Activated CD4-positive, alpha-beta memory T cell treated with anti-CD3 and anti-CD28 coated beads for 36 hours (primary cell): Measurements from ENCODE around the gene P2RY14. TPM values are rescaled to one million over a fixed set of nuclear protein-coding genes. Genes with fewer than 3 reads are reported as not detected.
"Not testable (repeated sequence)": the region's sequence is repeated elsewhere in the genome, so short reads cannot be mapped to it uniquely, and the experiment has no call there.

Experiments used
- CTCF ChIA-PET: fragments of 350-600 bp; sonication (Branson Sonifier 250); formaldehyde crosslinking; loops from one replicate; lab custom pipeline; 2021; ENCODE audit warnings: antibody characterized with exemption, inconsistent platforms; lab: Charles Lee
- POLR2A ChIA-PET: fragments of 350-600 bp; sonication (Branson Sonifier 250); formaldehyde crosslinking; loops from one replicate; lab custom pipeline; 2021; ENCODE audit warnings: antibody characterized with exemption; lab: Charles Lee
- DNase-seq: peaks from one replicate; pipeline ENCODE4 v3.0.0-alpha.2; 2020
- H3K27ac Mint-ChIP-seq: one replicate; pipeline ENCODE4 v1.8.0; 2021; ENCODE audit warnings: mixed read lengths
- H3K27me3 Mint-ChIP-seq: one replicate; pipeline ENCODE4 v1.8.0; 2021; ENCODE audit warnings: mixed read lengths
- H3K36me3 Mint-ChIP-seq: one replicate; pipeline ENCODE4 v1.8.0; 2021; ENCODE audit warnings: mixed read lengths
- H3K4me1 Mint-ChIP-seq: one replicate; pipeline ENCODE4 v1.8.0; 2021; ENCODE audit warnings: low read depth, mixed read lengths
- H3K4me3 Mint-ChIP-seq: one replicate; pipeline ENCODE4 v1.8.0; 2021; ENCODE audit warnings: mild to moderate bottlenecking, mixed read lengths
- H3K9me3 Mint-ChIP-seq: one replicate; pipeline ENCODE4 v1.8.0; 2021; ENCODE audit warnings: mixed read lengths
- intact Hi-C: fragments of 100-400 bp; cut with micrococcal nuclease; formaldehyde crosslinking; loops from one replicate; pipeline ENCODE4 v1.15.1; 2023
- total RNA-seq, 2 experiments: library from RNA; stranded (reverse); gene quantifications; one replicate each; pipeline ENCODE4 v1.2.3, GENCODE V29; 2021

Gene P2RY14
- total RNA-seq, 2 experiments from 2014 or later: 0.17 to 0.26 TPM

GRCh38 chr3:151182349-151183079 lies 95.8 kb downstream of the P2RY14 start:
- CTCF ChIA-PET: interaction anchor here (0.8 to 2.4 kb wide), 5 partner anchors 14 to 100 kb away, joined by 3 to 9 read pairs (median 3); no protein-coding TSS in a partner anchor
- Mint-ChIP-seq H3K27ac (peak overlapping the region; percentile 16), H3K27me3 (no peaks in the 10 kb centered on the region), H3K36me3 (no peaks in the 10 kb centered on the region), H3K4me1 (peaks cover 39% of the 10 kb centered on the region), H3K4me3 (no peak overlapping the region), H3K9me3 (no peaks in the 10 kb centered on the region)
- intact Hi-C loops: loop anchor here (1.0 kb wide), 1 partner anchor 11 kb away; no protein-coding TSS in a partner anchor
- DNase-seq: no peak
- POLR2A ChIA-PET: no interaction called here

GRCh38 chr3:151178208-151178845 lies 100.0 kb downstream of the P2RY14 start:
- Mint-ChIP-seq H3K4me1 (peaks cover 19% of the 10 kb centered on the region), H3K27ac (no peak overlapping the region)
- POLR2A ChIA-PET: no interaction called here

GRCh38 chr3:151175952-151176351 lies 102.4 kb downstream of the P2RY14 start:
- no peaks in the 10 kb centered on the region for H3K27me3 Mint-ChIP-seq
- no peak overlapping the region for H3K4me3 Mint-ChIP-seq
- DNase-seq: no peak
- intact Hi-C loops: no loop called here
- POLR2A ChIA-PET: no interaction called here
- H3K4me1 Mint-ChIP-seq: peaks cover 25% of the 10 kb centered on the region
- no peak overlapping the region for H3K27ac Mint-ChIP-seq
- no peaks in the 10 kb centered on the region for H3K9me3 Mint-ChIP-seq
- H3K36me3 Mint-ChIP-seq: no peaks in the 10 kb centered on the region
- CTCF ChIA-PET: interaction anchor here (0.7 to 1.3 kb wide), 2 partner anchors 19 to 1323 kb away, joined by 3 to 7 read pairs; no protein-coding TSS in a partner anchor

More at GRCh38 chr3:151178208-151178845, 100.0 kb downstream of the P2RY14 start:
- no peak for DNase-seq
- Mint-ChIP-seq H3K27me3 (no peaks in the 10 kb centered on the region), H3K36me3 (no peaks in the 10 kb centered on the region), H3K9me3 (no peaks in the 10 kb centered on the region), H3K4me3 (no peak overlapping the region)
- CTCF ChIA-PET: interaction anchor here (0.9 to 2.7 kb wide), 2 partner anchors 10 to 108 kb away, joined by 3 to 11 read pairs; no protein-coding TSS in a partner anchor
- intact Hi-C loops: no loop called here

GRCh38 chr3:151174351-151174750 lies 104.0 kb downstream of the P2RY14 start:
- Mint-ChIP-seq H3K4me1 (peaks cover 38% of the 10 kb centered on the region), H3K9me3 (no peaks in the 10 kb centered on the region), H3K36me3 (no peaks in the 10 kb centered on the region), H3K27ac (no peak overlapping the region), H3K4me3 (no peak overlapping the region), H3K27me3 (no peaks in the 10 kb centered on the region)
- intact Hi-C loops: no loop called here
- POLR2A ChIA-PET: no interaction called here
- CTCF ChIA-PET: interaction anchor here (1.0 to 1.6 kb wide), 2 partner anchors 52 to 108 kb away, joined by 3 to 4 read pairs; no protein-coding TSS in a partner anchor
- DNase-seq: no peak

GRCh38 chr3:151171145-151171757 lies 107.1 kb downstream of the P2RY14 start:
- ChIA-PET POLR2A (interaction anchor here (0.8 to 1.9 kb wide), 10 partner anchors 16 to 468 kb away, joined by 3 to 9 read pairs (median 4); partner anchors contain the start of genes ERICH6 and GPR171), CTCF (interaction anchor here (0.8 to 7.4 kb wide), 10 partner anchors 15 to 157 kb away, joined by 3 to 157 read pairs (median 6); partner anchors contain the start of genes GPR171, GPR87 and P2RY14)
- Mint-ChIP-seq H3K9me3 (no peaks in the 10 kb centered on the region), H3K27me3 (peaks cover 1% of the 10 kb centered on the region), H3K36me3 (no peaks in the 10 kb centered on the region), H3K4me3 (peak overlapping the region; percentile 40), H3K27ac (peak overlapping the region; percentile 79), H3K4me1 (peaks cover 47% of the 10 kb centered on the region)
- intact Hi-C loops: loop anchor here (1.0 kb wide), 4 partner anchors 12 to 134 kb away; no protein-coding TSS in a partner anchor
- peak; percentile 68 for DNase-seq

- H3K4me3 Mint-ChIP-seq, H3K9me3 Mint-ChIP-seq, H3K36me3 Mint-ChIP-seq, H3K27me3 Mint-ChIP-seq: not testable (repeated sequence)
- H3K27ac Mint-ChIP-seq: peak overlapping the region; percentile 79
- ChIA-PET CTCF (interaction anchor here (1.3 to 7.4 kb wide), 9 partner anchors 17 to 135 kb away, joined by 4 to 157 read pairs (median 24); partner anchors contain the start of genes GPR171 and P2RY14), POLR2A (interaction anchor here (0.6 to 3.4 kb wide), 6 partner anchors 19 to 140 kb away, joined by 3 to 17 read pairs (median 4); partner anchors contain the start of gene GPR171)
- peaks cover 47% of the 10 kb centered on the region for H3K4me1 Mint-ChIP-seq
- peak; percentile 72 for DNase-seq
- intact Hi-C loops: loop anchor here (1.0 to 5.0 kb wide), 3 partner anchors 157 to 747 kb away; no protein-coding TSS in a partner anchor
Observed at GRCh38 chr3:151169948-151170679, 108.2 kb downstream of the P2RY14 start.

- H3K4me3 Mint-ChIP-seq: no peak overlapping the region
- DNase-seq: no peak
- no peaks in the 10 kb centered on the region for H3K36me3 Mint-ChIP-seq
- H3K27ac Mint-ChIP-seq: peak overlapping the region; percentile 48
- intact Hi-C loops: loop anchor here (5.0 kb wide), 2 partner anchors 668 to 748 kb away; no protein-coding TSS in a partner anchor
- ChIA-PET CTCF (interaction anchor here (0.9 to 7.4 kb wide), 21 partner anchors 9 to 670 kb away, joined by 3 to 157 read pairs (median 11); partner anchors contain the start of genes GPR171 and P2RY14), POLR2A (interaction anchor here (0.6 to 3.4 kb wide), 4 partner anchors 20 to 140 kb away, joined by 3 to 17 read pairs (median 4); partner anchors contain the start of gene GPR171)
- no peaks in the 10 kb centered on the region for H3K9me3 Mint-ChIP-seq
- H3K27me3 Mint-ChIP-seq: peaks cover 2% of the 10 kb centered on the region
- peaks cover 47% of the 10 kb centered on the region for H3K4me1 Mint-ChIP-seq
Observed at GRCh38 chr3:151169262-151169947, 108.9 kb downstream of the P2RY14 start.

GRCh38 chr3:151168269-151169094 lies 109.9 kb downstream of the P2RY14 start:
- Mint-ChIP-seq H3K4me1 (peaks cover 42% of the 10 kb centered on the region), H3K27ac (no peak overlapping the region), H3K9me3 (no peaks in the 10 kb centered on the region), H3K4me3 (no peak overlapping the region), H3K36me3 (no peaks in the 10 kb centered on the region), H3K27me3 (peaks cover 2% of the 10 kb centered on the region)
- DNase-seq: peak; percentile 89
- CTCF ChIA-PET: interaction anchor here (0.6 to 7.4 kb wide), 52 partner anchors 8 to 1345 kb away, joined by 3 to 157 read pairs (median 6); partner anchors contain the start of genes GPR171 and P2RY14
- intact Hi-C loops: loop anchor here (1.0 to 5.0 kb wide), 6 partner anchors 35 to 749 kb away; partner anchors contain the start of gene GPR171
- POLR2A ChIA-PET: interaction anchor here (3.4 kb wide), 1 partner anchor 33 kb away, joined by 17 read pairs; the partner anchor contains the start of gene GPR171

- no peak overlapping the region for H3K27ac Mint-ChIP-seq
- H3K27me3 Mint-ChIP-seq: peaks cover 2% of the 10 kb centered on the region
- H3K36me3 Mint-ChIP-seq: no peaks in the 10 kb centered on the region
- no peak for DNase-seq
- ChIA-PET POLR2A (no interaction called here), CTCF (interaction anchor here (2.3 to 4.2 kb wide), 3 partner anchors 10 to 119 kb away, joined by 10 to 48 read pairs (median 12); no protein-coding TSS in a partner anchor)
- no peak overlapping the region for H3K4me3 Mint-ChIP-seq
- intact Hi-C loops: loop anchor here (5.0 kb wide), 2 partner anchors 671 to 751 kb away; no protein-coding TSS in a partner anchor
- H3K4me1 Mint-ChIP-seq: peaks cover 26% of the 10 kb centered on the region
- H3K9me3 Mint-ChIP-seq: no peaks in the 10 kb centered on the region
Observed at GRCh38 chr3:151166161-151166560, 112.2 kb downstream of the P2RY14 start.
